Measurements from ENCODE around the gene RFC2. TPM values are rescaled to one million over a fixed set of nuclear protein-coding genes. Genes with fewer than 3 reads are reported as not detected.

Gene RFC2
- total RNA-seq, 4 donors from 2014 or later: 7.3 to 17.7 (median 11.7) TPM

DNA sequence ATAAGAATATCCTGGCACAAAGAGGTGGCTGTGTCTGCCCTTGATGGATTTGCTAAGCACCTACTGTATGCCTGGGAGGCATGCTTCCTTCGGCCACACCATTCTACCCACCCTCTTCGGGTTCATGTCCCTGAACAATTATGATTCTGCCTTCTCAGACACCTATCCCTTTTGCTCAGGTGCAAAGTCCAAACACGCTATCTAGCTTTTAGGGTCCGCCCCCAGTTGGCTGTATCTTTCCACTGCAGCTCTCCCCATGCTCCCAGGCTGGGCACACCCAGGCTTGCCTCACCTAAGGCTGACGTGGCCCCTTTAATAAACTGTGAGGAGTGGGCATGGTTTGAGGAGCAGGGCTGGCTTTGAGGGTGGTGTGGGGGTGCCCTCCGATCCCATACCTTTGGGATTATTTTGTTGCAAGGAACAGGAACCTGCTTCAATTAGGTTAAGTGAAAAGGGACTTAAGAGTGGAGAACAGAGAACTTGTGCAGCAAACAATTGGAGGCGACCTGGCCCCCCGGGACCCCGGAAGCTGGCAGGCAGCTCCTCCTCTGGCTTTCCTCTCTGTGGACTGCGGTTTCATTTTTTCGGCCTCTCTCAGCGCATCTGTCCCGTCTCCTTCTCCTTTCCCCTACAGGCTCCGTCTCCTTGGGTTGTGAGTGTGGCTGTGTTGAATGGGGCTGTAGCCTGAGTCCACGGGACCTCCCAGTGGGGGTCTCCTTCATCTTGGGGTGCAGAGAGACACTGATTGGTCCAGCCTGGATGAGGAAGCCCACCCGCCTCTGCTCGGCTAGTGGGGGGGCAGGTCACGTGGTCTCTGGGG, 38.8 kb upstream of the RFC2 start:
- TF ChIP-seq, protein P1, sequence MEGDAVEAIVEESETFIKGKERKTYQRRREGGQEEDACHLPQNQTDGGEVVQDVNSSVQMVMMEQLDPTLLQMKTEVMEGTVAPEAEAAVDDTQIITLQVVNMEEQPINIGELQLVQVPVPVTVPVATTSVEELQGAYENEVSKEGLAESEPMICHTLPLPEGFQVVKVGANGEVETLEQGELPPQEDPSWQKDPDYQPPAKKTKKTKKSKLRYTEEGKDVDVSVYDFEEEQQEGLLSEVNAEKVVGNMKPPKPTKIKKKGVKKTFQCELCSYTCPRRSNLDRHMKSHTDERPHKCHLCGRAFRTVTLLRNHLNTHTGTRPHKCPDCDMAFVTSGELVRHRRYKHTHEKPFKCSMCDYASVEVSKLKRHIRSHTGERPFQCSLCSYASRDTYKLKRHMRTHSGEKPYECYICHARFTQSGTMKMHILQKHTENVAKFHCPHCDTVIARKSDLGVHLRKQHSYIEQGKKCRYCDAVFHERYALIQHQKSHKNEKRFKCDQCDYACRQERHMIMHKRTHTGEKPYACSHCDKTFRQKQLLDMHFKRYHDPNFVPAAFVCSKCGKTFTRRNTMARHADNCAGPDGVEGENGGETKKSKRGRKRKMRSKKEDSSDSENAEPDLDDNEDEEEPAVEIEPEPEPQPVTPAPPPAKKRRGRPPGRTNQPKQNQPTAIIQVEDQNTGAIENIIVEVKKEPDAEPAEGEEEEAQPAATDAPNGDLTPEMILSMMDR (IDR thresholded peaks at IDR 0.05; ENCODE audit: low read depth): no peak

DNA sequence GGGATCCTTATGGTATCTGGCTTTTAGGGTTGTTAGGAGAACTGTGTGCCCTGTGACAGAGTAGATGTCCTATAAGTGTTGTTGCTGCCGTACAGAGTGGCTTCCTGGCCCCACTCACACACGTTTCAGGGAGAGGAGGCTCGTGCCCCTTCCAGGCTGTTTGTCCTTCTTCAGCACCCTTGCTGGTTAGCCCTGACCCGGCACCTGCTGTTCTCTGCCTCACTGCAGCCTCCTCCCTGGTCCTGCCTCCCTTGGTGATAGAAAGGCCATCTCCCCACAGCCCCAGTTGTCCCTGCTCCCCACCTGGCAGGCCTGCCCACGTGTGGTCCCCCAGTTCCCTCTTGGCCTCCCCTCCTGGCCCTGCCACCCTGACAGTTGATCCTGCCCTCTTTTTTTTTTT, 37.3 kb upstream of the RFC2 start:
- TF ChIP-seq, protein P1 (IDR thresholded peaks at IDR 0.05; ENCODE audit: low read depth): no peak

DNA sequence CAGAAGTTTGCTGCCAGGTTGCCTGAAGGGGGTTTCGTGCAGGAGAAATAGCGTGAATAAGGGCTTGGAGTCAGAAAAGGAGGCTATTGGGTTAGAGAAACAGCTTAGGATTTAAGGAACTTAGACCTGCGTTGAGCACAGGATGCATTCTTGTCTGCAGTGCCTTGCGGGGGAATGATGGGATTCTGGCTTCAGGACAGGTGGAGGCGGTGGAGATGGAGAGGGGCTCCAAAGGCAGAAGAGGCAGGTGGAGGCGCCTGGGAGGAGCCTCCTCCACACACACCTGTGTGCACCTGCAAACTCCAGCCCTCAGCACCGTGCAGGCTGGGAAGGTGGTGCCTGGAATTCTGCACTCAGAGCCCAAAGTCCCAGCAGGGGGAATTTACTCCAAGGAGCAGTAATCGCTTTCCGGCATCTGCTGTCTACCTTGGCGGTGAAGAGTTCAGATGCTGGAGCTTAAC, 36.8 kb upstream of the RFC2 start:
- TF ChIP-seq, protein P1 (IDR thresholded peaks at IDR 0.05; ENCODE audit: low read depth): no peak

DNA sequence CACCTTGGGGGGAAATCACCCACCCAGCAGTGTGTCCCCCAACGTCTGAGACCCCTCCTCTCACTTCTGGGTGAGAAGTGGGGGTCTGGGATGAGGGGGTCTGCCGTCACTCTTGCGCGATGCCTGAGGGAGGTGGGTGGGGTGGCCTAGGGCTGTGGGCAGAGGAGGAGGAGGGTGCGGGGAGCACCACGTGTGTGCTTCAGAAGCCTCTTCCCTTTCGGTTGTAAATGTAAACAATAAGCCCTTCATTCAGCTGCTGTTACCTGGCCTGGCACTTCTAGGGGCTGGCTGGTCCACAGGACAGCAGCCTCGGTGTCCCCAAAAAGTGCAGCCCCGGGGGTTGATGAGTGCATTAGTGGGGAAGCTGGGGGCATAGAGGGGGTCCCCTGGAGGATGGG, 36.4 kb upstream of the RFC2 start:
- TF ChIP-seq, protein P1 (IDR thresholded peaks at IDR 0.05; ENCODE audit: low read depth): no peak

DNA sequence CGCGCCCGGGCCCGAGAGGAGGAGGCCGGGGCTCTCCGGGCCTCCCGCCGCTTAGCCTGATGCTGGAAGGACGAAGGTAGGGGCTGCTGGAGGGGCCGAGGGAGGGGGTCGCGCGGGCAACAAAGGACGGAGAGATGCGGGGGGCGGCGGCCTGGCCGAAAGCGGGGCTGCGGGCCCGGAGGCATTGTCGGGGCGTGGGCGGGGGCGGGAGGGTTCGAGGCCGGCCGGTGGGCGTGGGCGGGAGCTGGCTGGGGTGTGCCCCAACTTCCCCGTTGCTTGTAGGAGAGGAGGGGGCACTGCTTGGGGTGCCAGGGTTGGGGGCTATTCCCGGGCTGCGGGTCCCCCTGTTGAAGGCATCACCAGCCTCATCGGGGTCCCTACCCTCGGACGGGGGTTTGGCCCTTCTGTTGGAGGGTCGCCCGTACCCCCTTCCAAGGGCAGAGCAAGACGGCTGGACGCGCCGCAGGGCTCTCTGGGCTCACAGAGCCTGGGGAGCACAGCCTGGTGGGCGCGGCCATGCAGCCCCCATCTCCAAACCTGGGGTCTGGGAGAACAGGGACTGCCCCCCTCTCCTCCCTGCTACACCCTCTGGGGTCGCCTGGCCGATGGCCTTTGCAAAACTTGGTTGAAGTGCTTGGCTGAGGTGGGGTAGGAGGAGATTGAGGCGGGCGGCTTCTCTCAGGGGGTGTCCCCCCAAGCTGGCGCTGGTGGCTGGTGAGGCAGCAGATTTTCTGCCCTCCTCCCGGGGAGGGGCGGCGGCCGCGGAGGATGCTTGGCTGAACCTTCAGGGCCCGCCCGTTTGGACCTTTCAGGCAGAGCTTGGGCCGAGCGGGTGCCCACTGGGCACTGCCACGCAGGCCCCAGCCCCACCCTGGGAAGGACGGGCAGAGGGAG, 35.7 kb upstream of the RFC2 start:
- TF ChIP-seq, protein P1 (IDR thresholded peaks at IDR 0.05; ENCODE audit: low read depth): no peak

DNA sequence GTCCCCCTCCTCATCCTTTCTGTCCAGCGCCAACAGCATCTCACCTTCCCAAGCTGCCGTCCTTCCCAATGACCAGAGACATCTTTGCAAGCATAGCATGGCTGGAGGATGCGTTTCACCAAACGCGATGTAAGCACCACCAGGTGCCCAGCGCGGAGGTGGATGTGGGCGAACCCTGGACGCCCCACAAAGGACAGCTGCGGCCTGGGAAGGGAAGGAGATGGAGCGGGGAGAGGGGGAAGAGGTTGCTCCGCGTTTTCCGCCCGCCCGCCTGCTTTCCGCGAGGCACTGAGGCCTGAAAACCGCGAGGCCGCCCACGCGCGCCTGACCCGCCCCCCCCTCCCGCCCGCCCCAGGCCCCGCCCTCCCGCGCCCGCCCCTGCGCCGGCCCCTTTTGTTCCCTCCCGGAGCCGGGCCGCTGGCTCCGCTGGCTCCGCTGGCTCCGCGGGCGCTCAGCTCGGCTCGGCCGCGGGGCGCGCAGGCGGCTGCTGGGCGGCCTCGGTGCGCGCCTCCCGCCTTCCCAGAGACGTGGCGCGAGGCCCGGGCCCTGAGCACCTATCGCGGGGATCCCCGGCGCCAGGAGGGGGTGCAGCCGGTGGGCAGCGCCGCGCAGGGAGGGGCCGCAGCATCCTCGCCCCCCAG, 34.9 kb upstream of the RFC2 start, which contains the start of gene CLIP2:
Gene CLIP2 (plus strand): TSS at position 390 of the 641 bp plus-strand sequence. CDS start 28,140 bp downstream, outside the sequence.
- TF ChIP-seq, protein P1 (IDR thresholded peaks at IDR 0.05; ENCODE audit: low read depth): no peak
